Posterior cingulate gyrus (tissue), 11 donors: Measurements from ENCODE around the gene SHC3.

ENCODE experiments used
- DNase-seq, 10 donors: peaks; one replicate each; pipeline versions ENCODE4 v3.0.0 to v3.0.0-alpha.2; 2020 to 2021; ENCODE audit warnings: mixed read lengths in 3 of 10
- intact Hi-C: fragments of 100-400 bp; cut with DNase I; formaldehyde crosslinking; loops from one replicate; pipeline ENCODE4 v1.15.1; 2023

SHC3 gene

GRCh38 chr9:88973281-88974045, 205.2 kb downstream of the SHC3 start:
- DNase-seq = no peak
- intact Hi-C loops = no loop called here

GRCh38 chr9:88972401-88972800, 206.2 kb downstream of the SHC3 start:
- no peak for DNase-seq
- intact Hi-C loops = no loop called here

- intact Hi-C loops = no loop called here
- no peak for DNase-seq
Measured at GRCh38 chr9:88971131-88971960, 207.3 kb downstream of the SHC3 start.

GRCh38 chr9:88969646-88970373, 208.8 kb downstream of the SHC3 start:
- DNase-seq = no peak
- intact Hi-C loops = no loop called here

GRCh38 chr9:88968799-88969198, 209.8 kb downstream of the SHC3 start:
- DNase-seq = no peak
- intact Hi-C loops = no loop called here

GRCh38 chr9:88966894-88967676, 211.5 kb downstream of the SHC3 start:
- peak in 1 of 10 donors; percentile 52 for DNase-seq
- intact Hi-C loops = no loop called here

GRCh38 chr9:88965473-88965872, 213.1 kb downstream of the SHC3 start:
- DNase-seq = no peak
- intact Hi-C loops = no loop called here

GRCh38 chr9:88960632-88961031, 218.0 kb downstream of the SHC3 start:
- no peak for DNase-seq
- intact Hi-C loops = no loop called here

- intact Hi-C loops = no loop called here
- DNase-seq = no peak
Measured at GRCh38 chr9:88959727-88960469, 218.7 kb downstream of the SHC3 start.

- peak in 1 of 10 donors; percentile 48 for DNase-seq
- intact Hi-C loops = no loop called here
Measured at GRCh38 chr9:88957526-88957925, 221.1 kb downstream of the SHC3 start.
